GM21360 (cell line): ENCODE results near the gene PDZD2.
"Not testable (repeated sequence)": the region's sequence is repeated elsewhere in the genome, so short reads cannot be mapped to it uniquely, and the experiment has no call there.

Experiments
- ATAC-seq: cut with Tn5 transposase; IDR thresholded peaks from one replicate; pipeline ENCODE4 v1.9.1; 2021; ENCODE audit warnings: mild to moderate bottlenecking, moderate library complexity; ENCODE audit not compliant: unreplicated experiment

PDZD2 gene

DNA sequence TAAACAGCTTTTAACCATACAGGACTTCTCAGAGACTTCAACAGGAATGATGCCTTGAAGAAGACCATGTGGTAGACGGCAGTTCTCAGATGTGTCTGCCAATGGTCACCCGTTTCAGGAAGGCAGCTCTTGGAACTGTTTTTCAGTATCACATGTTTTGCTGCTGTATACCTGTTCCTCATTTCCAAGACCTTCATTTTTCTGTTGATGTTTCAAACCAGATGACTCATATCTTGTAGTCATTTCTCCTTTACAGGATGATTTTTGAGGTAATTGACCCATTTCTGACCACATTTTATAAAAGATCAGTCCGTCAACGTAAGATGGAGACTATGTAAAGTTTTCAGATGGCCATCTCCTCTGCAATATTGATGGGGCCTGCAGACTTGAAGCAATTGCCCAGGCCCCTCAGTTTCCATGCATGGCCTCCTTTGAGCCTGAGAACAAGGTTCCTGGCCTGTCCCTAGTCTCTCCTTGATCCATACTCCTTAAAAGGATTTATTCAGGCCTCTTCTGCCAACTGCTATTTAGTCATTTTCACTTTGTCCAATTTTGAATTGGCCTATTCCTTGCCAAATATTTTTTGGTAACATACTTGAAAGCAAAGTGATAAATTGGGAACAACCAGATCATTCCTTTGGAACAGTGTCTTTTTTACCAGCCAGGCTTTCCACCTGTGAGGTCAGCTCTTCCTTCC, 128.6 kb downstream of the PDZD2 start:
- ATAC-seq: no peak

DNA sequence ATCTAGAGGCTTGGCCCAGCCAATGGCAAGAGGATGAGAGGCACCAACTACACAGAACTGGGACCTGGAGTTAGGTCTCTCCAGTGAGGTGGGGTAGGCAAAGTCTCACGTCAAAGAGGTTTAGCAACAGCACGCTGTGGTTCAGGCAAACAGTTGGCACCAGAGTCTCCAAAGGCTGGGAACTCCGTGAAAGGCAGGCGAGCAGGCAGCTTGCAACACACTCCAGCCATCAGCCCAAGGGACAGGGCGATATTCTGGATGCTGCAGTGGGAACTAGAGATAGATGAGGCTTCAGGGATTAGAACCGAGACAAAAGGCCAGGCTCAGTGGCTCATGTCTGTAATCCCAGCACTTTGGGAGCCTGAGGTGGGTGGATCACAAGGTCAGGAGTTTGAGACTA, 129.1 kb downstream of the PDZD2 start:
- ATAC-seq: no peak

DNA sequence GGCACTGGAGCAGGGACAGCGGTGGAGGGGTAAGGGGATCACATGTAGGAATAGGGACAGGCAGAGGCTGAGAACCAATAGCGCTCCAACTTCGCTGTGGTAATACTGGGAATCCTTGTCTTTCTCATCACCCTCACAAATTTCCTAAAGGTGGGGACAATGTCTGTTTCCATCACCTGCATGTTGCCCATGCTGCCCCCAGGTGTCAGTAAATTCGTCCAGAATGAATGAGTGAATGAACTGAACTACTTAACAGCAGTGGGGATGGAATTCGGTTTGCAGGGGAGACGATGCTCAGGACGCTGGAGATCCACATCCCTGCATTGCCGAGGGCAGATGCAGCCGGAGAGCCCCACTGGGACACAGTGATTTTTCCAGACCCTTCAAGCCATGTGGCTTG, 129.9 kb downstream of the PDZD2 start:
- ATAC-seq: no peak

DNA sequence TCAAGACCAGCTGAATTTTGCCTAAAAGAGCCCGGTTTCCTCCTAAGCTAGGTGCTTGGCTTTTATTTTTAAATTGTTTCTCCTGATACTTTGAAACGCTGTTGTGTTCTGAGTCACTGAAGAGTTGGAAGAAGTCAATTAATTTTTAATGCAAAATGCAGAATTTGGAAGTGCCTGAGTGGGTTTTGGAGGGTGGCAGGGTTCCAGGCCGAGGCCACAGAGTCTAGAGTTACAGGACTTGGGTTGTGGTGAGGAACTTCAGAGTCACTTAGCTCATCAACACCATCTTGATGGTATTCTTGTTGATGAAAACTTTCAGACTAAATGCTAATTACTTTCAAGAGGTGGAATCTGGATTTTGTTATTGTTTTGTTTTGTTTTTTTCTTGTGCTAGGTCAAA, 130.6 kb downstream of the PDZD2 start:
- ATAC-seq: no peak

DNA sequence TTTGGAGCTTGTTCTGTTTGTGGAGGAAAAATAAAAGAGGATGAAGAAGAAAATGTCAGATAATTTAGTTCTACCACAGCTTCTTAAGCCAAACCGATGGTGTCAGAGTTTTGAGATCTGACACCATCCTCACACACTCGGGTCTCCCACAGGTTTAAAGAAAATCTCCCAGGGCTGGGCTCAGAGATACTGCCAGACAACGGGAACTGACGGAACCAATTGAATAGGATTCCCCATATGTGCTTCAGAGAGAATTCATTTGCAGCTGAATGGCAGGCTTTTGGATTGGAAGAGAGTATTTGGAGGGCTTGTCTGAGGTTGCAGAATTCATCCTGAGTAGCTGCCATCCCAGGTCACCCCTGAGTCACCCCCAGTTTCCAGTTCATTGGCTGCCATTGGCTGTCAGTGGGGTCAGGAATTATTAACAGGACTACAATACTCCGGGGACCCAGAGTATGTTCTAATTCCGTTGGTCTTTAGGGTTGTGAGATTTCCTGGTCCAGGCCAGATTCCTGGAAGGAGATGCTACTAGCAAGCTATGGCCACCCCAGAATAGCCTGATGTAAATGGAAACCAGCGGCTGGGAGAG, 131.3 kb downstream of the PDZD2 start:
- no peak for ATAC-seq

DNA sequence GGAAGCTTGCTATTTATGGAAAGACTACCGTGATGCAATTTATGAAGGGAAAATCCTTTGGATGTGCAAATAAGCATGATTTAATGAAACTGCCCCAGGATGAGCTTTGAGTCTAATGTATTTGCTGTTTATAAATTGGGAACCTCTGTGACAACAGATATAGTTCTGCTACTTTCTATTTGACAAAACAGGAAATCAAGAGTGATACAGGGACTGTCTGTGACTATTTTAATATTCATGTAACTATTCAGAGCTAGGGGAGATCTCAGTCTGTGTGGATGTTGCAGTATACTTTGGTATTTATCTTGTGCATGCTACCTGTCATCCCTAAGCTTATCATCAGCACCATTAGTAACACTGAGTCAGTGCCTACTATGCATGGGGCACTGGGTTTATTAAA, 132.1 kb downstream of the PDZD2 start:
- peak; percentile 95 for ATAC-seq

DNA sequence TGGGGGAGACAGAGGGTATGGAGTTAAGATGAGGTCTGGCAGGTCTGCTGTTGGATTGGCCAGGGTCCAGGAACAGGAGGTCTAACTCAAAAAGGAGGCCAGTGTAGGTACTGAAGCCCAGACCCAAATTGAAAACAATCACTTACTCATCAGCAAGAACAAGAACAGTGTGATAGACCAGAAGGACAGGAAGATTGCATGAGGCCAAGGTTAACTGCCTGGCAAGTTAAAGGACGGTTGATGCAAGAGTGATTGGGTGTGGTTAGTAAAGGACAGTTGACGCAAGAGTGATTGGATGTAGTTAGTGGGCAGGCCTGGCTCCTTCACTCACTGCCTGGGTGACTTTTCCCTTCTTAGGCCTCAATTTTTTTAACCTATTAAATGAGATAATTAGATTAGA, 132.6 kb downstream of the PDZD2 start:
- peak; percentile 28 for ATAC-seq

DNA sequence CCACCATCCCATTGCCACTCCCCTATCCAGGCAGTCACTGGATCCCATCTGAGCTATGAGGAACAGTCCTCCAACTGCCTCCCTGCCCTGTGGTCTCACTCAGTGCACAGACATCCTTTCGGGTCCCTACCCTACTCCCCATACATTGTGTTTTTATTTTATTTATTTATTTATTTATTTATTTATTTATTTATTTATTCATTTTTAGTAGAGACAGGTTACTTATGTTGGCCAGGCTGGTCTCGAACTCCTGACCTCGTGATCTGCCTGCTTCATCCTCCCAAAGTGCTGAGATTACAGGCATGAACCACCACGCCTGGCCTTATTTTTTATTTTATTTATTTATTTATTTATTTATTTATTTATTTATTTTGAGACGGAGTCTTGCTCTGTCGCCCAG, 137.4 kb downstream of the PDZD2 start:
- not testable (repeated sequence) for ATAC-seq

DNA sequence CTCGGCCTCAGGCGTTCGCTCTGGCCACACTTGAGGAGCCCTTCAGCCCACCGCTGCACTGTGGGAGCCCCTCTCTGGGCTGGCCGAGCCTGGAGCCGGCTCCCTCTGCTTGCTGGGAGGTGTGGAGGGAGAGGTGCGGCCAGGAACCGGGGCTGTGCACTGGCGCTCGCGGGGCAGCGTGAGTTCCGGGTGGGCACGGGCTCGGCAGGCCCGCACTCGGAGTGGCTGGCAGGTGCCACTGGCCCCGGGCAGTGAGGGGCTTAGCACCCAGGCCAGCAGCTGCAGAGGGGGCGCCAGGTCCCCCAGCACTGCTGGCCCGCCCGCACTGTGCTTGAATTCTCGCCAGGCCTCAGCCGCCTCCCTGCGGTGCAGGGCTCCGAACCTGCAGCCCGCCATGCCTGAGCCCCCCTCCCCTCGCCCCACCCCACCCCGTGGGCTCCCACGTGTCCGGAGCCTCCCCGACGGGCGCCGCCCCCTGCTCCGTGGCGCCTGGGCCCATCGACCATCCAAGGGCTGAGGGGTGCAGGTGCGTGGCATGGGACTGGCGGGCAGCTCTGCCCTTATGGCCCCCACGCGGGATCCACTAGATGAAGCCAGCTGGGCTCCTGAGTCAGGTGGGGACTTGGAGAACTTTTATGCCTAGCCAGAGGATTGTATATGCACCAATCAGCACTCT, 138.2 kb downstream of the PDZD2 start:
- ATAC-seq: no peak

DNA sequence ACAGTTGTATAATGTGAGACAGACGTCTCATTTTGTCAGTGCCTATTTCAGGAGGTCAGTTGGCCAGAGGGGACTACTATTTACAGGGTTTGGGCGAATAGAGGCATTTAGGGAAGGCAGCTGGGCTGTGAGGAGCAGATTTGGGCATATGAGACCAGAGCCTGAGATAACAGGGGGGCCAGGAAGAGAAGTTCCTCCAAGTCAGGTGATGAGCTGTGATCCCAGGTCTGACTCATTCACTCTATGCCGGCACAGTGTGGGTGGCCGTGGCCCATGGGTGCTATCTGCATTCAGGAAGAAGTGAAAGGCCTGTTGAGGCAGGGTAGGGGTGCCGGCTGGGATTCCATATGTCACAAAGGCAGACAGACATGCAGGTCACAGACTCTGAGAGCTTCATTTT, 142.8 kb downstream of the PDZD2 start:
- peak; percentile 58 for ATAC-seq

DNA sequence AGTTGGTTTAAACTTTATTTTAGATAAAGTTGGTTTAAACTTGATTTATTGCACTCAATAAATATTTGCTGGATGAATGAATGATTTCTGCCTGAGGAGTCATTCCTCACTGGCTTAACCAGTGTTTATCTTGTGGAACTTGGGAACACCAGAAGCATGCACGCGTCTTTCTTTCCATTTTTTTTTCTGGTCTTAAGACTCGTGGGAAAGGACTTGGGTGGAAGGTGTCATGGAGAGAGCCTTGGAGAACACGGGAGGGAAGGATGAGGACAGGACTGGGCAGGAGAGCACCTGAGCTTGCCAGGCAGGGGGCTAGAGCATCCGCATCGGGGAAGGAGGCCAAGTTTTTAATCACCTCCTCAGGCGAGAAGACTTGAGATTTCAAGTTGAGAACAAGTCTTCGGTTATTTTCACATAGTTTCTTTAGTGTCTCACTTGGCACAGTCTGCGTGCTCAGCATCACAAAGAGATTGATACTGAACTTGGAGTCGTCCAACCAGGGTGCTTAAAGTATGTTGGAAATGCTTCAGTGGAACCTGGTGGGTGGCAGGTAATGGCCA, 144.2 kb downstream of the PDZD2 start:
- no peak for ATAC-seq

DNA sequence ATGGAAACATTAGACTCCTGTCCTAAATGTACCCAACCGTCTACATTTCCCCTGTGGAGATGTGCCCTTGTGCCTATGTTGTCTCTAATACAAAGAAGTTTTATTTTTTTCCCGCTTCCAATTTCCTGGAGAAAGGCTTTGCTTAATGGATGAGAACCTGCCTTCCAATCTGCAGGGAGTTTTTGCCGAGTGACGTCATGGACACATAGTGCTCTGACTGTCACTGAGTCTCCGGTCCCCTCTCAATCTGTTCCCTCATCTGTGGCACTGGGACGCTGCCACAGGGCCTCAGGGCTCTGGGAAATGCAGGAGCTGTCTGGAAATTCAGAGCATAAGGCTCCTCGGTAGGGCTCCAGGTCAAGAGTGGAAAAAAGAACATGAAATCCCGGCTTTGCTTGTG, 144.8 kb downstream of the PDZD2 start:
- no peak for ATAC-seq

DNA sequence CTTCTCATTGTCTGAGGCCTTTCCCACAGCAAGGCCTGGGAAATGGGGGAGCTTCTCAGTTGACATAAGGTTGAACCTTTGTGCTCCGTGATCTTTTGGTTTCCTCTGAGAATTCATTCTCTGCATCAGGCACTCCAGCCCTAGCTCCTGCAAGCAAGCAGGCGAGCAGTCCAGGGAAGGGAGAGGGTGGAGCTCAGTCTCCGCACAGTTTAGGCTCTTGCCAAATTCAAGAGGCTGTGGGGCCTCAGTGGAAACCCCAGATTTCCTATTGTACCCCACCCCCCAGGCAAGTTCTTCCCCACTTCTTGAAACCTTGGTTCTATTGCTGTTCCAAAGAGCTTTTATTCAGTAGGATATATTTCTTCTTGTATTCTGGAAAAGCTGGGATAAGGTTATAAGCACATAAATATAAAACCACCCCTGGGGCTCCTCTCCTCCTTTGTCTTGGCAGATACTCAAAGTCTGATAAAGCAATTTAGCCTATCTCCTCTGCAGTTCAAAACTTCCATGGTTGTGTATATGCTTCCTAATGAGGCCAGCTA, 147.2 kb downstream of the PDZD2 start:
- ATAC-seq: no peak

DNA sequence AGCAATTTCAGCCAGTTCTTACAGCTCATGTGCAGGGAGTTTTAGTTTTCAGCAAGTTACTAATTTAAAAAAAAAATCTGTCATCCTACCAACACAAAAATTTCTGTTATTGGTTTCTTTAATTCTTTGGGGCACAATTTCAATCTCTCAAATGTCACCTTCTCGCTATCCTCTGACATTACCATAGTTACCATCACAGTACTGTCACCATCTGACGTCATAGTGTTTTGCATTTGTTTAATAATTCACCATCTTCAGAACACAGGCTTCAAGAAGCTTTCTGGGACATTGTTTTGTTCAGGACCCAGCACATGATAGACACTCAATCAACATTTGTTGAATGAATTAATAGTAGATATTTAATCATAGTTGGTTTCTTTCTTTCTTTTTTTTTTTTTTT, 155.1 kb downstream of the PDZD2 start:
- ATAC-seq: no peak

DNA sequence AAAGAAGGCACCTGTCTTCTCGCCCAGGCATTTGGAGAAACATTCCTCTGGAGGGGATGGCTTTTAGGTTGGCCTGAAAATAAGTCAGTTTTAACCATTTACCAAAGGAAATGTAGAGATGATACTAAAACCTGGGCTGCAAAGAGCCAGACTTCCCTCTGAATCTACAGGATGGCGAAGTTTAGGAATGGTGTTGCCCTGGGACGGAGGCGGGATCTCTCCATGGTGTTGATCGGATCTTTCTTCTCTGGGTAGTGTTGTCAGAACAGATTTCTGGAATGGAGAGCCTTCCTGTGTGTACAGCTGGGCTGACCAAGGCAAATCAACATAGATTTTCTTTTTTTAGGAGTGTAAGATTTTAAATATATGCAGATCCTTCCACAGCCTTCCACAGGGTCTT, 159.2 kb downstream of the PDZD2 start:
- ATAC-seq: no peak

DNA sequence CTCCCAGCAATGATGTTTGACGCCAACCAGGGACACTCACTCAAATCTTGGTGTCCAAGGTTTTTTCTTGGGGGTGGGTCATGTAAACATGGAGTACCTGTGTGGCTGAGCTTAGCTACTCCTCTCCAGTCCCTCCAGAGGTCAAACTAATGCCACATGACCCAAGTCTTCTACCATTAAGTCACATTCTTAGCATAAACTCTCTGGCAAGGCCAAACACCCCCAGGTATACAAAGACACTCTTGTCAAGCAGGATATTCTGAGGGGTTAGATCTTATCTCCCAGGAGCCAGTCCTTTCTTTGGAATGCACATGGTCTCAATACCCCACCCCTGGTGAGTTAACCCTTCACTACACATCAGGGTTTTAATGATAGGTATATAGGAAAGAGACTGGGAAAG, 161.4 kb downstream of the PDZD2 start:
- no peak for ATAC-seq

DNA sequence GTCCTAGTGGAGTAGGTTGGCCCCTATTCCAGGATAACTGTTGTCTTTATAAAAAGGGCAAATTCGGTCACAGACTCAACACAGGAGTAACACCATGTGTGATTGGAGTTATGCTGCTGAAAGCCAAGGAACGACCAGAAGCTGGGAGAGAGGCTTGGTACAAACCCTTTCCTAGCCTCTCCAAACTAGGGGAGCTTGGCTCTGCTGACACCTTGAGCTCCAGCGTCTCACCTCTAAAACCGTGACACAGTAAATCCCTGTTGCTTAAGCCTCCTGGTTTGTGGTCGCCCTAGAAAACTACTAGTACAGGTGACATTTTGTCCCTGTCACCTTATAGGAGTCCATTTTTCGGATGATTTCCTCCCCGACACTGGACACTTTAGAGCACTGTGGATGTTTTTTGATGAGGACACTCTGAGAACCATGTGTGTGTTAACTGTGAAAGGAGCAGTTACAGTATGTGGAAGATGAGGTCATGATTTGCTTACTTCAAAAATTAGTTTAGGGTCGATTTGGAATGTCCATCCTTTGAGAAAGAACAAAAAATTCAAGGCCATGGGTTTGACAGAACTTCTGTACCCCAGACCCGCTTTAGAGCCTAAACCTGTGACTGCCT, 167.0 kb downstream of the PDZD2 start:
- no peak for ATAC-seq

DNA sequence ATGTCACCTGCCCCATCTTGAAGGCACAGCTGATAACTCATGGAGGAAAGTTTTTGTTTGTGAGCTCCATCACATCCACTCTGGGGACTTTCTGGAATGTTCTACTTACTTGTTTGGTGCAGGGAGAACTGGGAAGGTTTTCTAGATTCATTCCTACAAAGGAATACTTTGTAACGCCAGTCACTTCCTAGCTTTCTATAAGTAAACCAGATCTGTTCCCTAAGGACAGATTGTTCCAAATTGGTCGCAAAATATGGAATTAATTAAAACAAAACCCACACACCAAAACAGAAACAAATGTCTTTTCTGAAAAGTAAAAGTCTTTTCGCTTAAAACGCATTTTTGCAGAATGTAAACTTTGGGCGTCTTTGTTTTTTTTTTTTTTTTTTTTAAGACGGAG, 167.6 kb downstream of the PDZD2 start:
- ATAC-seq: no peak

DNA sequence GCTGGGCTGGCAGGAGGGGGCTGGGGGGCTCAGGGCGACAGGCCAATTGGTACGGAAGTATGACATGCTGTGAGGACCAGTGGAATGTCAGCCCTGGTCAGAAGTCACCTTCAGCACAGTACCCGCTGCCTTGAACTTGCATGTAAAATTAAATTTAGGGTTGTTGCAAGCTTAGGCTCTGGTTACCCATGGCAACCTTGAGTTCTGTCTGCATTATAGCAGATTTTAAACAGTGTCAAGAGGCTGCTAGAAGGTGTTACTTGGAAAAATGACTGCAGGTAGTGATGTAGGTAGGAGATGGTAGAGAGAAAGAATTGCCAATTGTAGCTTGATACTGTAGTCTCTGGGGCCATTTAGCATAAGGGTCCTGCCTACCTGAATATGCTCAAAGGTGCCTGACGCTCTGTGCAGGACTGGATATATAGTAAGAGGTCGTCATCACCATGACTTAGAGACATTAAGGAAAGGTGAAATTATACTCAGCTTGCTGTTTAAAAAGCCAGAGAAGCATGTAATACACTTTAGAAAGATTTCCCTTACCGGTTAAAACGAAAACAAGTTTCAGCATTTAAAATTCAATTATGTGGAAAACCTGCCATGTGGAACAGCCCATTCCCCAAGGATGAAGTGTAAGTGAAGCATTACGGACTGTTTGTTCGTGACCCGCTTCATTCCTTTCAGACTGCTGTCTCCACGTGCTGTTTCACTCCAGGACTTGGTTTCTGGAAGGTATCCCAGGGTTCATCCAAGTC, 169.0 kb downstream of the PDZD2 start:
- ATAC-seq: no peak

DNA sequence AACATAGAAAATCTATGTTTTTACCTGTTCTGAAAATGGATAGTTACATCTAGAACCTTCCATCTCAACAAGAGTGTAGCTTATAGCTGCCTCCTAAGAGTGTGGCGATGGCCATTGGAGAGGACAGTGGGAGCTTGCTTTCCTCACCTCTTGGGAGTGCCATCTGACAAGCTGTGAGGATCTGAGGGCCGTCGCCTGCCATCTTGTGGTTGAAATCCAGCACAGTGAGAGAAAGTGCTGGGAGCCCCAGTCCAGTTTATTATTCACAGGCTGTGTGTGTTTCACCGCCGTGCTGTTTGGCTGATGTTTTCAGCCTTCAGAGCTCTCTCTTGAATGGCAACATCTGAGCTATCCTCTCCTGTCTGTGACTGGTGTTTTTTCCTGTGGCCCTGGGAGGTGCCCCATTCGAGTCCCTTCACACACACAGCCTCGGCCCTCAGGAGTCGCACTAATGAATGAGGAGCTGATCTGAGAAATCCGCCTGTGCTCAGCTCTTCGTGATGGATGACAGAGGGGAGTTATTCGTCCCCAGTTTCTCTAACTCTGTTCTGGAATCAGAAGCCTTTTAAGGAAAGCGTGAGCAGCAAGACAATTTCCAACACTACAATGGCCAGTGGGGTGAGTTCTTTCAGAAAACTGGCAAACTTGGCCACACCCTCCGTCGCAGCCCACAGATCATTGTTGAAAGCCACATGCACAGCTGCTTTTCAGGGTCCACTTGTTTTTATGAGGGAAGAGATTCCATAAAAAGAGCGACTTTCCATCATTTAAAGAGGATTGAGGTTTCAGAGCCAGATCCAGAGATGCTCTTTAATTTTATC, 170.3 kb downstream of the PDZD2 start:
- ATAC-seq: peak; percentile 79
